GM10847 (cell line): ENCODE data around the gene L2HGDH.

Experiments used
- POLR2A ChIP-seq: IDR thresholded peaks from 2 replicates; pipeline ENCODE4 v1.6.1; 2011; ENCODE audit not compliant: insufficient read length; ENCODE audit errors: extremely low read depth

The L2HGDH gene

DNA sequence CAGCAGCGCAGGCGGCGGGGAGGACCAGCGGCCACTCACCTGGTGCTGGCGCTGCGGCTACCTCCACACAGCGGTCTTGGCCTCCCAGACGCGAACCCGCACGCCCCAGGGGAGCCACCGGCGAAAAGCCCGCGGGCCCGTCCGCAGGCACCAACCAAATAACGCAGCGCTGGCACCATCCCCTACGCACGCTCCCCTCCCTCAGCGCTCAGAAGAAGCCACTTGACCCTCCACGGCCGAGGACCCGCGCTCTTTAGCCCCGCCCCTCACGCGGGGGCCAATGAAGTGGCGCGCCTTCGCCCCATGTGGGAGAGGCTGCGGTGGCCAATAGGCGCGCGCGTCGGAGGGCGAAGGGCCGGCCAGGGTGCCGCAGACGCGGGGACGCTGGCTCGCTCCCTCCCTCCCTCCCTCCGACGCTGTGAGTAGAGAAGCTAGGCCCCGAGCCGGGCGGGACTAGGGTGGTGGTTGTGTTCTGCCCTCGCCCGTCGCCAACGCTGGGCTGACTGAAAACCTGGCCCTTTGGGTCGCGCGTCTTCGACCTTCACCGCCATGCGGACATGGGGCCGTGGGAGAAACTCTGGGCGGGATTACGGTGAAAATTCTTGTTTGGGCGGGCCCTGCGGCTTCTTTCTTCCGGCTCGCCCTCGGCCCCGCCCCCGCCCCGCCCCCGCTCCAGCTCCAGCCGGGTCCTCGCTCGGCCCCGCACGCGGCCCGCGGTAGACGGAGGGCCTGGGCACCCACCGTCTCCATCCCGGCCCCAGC is at the start of gene L2HGDH, which contains the start of gene DMAC2L:
TSS of gene L2HGDH (minus strand) at position 258 of the 762 bp plus-strand sequence. CDS start at position 179, 79 bp downstream.
TSS of gene DMAC2L (plus strand) at position 353 of the 762 bp plus-strand sequence. CDS start 9,164 bp downstream, outside the sequence.
- TF ChIP-seq POLR2A = peak; percentile 75

DNA sequence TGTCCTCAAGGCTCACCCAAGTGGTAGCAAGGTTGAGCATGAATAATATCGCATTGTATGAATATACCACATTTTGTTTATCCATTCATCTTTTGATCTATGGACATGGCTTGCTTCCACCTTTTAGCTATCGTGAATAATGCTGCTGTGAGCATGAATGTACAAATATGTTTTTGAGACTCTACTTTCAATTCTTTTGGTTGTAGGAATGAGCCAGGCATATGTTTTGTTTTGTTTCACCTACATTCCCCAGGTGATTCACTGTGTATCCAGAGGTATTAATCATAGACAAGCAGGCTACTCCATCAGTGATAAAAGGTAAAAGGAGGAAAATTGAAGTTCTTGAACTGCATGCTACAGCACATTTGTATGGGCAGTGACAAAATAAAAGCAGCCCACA is 48.8 kb upstream of the L2HGDH start:
- no peak for TF ChIP-seq POLR2A

DNA sequence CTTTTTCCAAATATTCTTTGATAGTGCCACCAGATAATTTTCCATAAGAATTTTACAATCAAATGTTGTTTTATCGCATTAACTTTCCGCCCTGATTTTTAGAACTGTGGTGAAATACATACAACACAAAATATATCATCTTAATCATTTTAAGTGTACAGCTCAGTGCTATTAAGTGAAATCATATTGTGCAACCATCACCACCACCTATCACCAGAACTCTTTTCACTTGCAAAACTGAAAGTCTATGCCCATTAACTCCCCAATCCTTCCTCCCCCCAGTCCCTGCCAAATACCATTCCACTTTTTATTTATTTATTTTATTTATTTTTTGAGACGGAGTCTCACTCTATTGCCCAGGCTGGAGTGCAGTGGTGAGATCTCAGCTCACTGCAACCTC is 48.1 kb upstream of the L2HGDH start:
- TF ChIP-seq POLR2A = no peak

DNA sequence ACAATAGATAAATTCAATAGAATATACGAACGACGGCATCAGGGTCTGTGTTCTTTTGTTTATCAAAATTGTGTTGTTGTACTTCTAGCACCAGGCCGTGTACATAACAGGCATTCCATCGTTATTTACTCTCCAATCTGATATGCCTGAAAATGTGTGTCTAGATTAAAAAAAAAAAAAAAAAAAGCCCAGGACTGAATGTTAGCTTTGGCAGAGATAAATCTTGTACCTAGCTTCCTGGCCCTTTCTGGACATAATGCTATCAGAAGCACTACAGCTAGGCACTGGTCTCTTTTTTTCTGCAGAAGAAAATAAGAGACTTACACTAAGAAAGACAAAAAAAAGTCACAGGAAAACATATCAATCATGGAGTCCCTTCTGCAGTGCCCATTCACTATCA is 47.6 kb upstream of the L2HGDH start:
- TF ChIP-seq POLR2A = no peak

DNA sequence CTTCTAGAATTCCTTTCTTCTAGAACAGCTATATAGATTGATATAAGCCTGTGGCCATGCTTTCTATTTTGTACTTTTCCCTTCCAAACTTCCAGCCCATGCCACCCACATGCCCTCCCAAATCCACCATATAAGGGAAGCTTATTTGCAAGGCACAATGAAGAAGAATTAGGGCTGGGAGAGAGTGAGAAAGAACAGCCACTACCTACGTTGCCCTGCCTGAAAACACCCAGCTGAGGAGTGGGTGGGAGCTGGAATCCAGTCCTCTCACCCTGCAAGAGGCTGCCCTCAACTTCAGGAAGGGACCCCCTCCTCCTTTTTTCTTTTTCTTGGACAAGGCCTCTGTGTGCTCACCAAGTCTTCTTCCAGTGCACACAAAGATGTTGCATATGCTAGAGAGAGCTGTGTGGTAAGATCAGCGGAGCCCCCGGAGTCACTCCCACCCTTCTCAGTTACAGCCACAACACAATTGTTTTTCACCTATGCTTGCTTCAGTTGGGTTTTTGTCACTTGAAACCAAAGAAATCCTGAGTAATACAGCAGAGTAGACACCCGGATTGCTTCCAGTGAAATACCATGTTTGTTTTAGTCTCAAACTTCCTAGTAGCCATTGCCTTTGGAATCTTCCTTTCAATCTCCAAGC is 45.8 kb upstream of the L2HGDH start:
- TF ChIP-seq POLR2A = no peak

DNA sequence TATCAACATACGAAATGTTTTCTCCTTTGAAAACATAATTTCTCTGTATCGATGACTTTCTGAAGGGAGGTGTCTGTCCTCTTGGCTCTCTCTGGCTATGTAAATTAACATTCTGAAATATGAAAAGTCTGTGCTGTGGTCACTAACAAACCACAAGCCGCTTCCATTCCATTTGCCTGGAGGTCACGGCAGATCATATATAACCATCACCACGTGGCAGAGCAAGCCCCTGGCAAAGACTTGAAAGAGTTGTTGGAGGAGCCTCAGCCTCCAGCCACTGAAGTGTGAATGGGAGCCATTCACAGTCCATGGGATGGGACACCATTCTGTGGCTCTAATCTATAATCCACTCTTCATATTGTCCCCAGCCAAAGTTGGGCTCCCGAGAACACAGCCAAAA is 45.1 kb upstream of the L2HGDH start:
- TF ChIP-seq POLR2A = no peak

DNA sequence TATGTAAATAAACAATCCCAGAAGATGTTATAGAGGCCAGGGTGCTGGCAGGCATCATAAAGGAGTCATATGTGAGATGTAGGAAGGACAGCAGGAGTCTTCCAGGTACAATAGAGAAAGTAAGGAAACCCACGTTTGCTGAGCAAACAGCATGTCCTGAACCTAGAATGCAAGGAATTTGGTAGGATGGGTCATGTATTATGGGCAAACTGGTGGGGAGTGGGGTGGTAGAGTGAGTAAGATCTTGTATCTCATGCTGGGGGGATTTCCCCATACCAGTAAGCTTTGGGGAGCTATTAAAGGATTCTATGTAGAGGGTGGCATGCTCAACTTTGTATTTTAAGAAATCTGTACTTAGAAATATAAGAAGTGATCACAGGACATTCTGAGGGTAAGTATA is 43.7 kb upstream of the L2HGDH start:
- TF ChIP-seq POLR2A = no peak

DNA sequence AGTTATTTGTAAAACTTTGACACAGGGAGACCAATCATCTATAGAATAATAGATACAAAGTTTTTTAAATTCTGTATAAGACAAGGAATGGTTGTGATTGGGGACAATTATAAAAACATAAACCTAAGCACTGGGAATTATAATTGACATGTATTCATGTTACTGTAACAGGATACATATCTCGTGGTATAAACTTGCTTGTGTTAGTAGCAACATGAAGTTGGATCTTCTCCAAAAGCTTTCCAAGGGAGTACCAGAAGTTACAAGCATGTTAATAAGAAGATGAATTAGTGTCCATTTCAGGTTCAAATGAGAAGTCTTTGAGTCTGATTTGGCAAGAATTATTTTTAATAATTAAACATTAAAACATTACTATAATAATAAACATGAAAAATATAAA is 42.5 kb upstream of the L2HGDH start:
- TF ChIP-seq POLR2A = no peak

DNA sequence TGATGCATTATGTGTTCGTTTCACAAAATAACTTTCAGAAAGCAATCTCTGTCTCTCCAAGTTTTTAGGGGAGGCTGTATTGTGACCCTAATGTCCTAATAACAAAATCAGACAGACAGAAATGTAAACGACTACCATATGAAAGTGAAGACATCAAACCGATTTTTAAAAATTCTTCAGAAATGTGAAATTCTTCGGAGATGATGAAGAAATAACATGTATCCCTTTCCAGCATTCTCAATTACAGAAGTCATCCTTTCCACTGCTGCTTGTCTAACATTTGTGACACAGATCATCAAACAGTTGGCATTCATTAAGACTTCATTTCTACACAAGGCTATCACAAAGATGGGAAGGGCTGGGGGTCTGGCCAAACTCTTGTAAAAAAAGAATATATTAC is 41.1 kb upstream of the L2HGDH start:
- no peak for TF ChIP-seq POLR2A

DNA sequence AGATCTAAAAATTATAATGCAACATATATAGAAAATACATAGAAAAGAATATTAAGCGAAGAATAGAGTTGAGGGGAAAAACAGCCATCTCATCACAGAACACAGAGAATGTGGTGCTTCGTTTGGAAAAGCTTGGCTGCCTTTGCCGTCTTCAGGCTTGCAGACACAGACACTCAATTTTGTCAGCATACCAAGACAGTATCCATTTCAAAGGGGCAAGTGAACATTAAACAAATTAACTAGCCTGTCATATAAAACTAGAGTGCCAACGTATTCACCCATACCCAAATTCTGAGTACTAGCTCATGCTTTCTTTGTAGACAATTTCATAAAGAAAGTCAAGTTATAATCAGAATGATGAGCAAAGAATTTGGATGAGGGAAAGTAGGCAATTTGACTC is 40.6 kb upstream of the L2HGDH start:
- TF ChIP-seq POLR2A = no peak

DNA sequence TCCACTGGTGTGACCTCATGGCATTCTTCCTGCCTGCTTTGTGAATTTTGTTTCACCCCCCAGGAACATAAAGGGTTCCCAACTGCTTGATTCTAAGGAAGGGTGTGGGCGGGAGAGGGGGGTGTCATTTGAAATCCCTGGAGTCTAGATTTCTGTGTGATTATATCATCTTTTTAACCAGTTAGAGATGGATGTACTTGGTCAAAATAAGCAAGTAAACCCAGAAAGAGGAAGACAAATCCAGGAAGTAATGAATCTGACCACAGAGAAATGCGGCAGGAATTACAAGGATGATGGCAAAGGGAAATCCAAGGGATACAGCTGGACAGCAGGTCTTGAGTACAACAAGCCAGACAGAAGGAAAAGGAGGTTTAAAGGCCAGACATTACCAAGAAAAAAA is 38.9 kb upstream of the L2HGDH start:
- TF ChIP-seq POLR2A = no peak

DNA sequence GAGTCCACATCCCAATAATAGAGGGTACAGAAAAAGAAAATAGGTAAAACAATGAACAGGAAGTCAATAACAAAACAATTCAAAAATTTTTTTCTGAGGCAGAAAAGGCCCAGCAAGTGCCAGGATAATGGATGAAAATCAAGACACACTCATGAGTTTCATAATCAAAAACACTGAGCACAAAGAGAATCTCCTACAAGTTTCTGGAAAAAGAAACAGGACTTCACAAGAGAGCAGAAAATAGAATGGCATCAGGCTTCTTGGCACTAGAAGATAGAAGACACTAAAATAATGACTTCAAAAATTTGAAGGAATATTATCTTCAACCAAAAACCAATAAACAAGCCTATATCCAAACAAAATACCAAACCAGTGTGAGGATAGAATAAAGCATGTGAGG is 36.9 kb upstream of the L2HGDH start:
- TF ChIP-seq POLR2A = no peak

DNA sequence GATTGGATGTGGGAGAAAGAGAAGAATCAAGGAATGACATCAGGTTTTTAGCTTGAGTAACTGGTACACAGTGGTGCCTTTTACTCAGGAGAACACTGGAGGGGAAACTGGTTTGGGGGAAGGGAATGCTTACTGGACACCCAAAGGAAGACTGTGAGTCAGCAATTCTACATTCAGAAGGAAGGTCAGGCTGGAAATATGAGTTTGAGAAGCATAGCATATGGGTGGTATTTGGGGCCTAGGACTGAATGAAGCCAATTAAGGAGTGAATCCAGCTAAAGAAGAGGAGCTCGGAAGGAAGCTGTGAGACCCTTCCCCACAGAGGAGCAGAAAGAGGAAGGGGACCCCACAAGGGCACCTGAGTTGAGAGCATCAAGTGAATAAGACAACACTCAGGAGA is 35.5 kb upstream of the L2HGDH start:
- TF ChIP-seq POLR2A = no peak

DNA sequence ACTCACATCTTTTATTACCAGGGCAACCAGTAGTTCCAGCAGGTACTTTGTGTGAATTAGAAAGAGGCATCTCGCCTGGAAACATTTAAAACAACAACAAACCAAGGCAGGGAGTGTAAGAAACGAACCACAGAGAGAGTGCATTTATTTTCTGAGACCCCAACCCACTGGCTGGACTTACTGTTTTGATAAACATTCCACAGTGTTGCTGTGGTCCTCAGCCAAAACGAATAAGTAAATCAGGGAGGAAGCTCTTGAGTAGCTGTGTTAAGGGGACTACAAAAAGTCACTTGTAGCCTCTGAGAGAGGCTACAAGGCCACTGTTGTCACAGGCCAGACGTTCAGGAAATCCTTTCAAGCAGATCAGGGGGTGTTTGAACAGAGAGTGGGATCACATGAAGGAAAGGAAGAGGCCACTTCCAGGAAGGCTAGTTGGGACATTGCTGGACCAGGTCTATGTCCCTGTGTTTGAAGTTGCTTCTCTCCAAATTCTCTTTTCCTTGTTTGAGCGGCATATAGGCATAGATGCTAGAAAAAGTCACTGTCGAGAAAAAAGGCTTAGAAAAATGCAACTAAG is 33.9 kb upstream of the L2HGDH start:
- TF ChIP-seq POLR2A = no peak

DNA sequence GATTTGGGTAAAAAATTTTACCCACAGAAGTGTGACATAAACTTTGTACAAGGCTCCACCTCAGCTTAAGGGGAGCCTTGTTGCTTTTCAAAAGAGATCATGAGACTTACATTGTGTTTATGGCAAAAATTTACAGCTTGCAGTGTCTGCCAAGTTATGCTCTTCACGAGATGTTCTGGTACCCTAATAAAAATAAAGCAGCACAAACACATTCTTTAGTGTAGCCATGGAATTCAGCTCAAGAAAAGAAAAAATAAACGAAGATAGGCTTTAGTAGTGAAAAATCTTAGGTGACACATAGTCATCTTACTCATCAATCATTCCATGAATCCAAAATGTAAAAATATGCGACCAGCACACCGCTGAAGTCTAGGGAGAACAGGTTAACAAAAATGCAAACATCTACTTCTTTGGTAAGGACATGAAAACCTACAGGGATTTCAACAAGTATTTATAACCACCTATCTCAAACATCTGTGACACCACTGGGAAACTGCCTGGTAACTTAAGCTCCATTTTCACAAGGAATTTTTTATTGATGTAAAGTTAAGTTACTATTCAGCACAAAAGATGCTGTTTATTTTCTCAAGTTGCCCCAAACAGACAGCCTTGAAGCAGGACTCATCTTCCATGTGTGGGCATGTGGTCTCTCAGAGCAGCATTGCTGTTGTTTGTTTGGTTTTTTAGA is 33.0 kb upstream of the L2HGDH start:
- no peak for TF ChIP-seq POLR2A
